Neuron (in vitro differentiated cells): Measurements from ENCODE around the gene ANAPC2.

Source experiments
- H2AFZ ChIP-seq: one replicate; pipeline ENCODE4 v1.6.1; 2013; ENCODE audit warnings: low read depth, mild to moderate bottlenecking, inconsistent platforms, low read length, moderate library complexity
- H3K27me3 ChIP-seq: one replicate; pipeline ENCODE4 v1.6.1; 2013; ENCODE audit warnings: low read length; ENCODE audit not compliant: insufficient read depth
- H3K36me3 ChIP-seq: one replicate; pipeline ENCODE4 v1.6.1; 2013; ENCODE audit warnings: low read length; ENCODE audit not compliant: insufficient read depth
- H3K4me1 ChIP-seq: one replicate; pipeline ENCODE4 v1.6.1; 2013; ENCODE audit warnings: low read length; ENCODE audit not compliant: insufficient read depth
- H3K4me3 ChIP-seq: 2 replicates; pipeline ENCODE4 v1.5.1; 2013; ENCODE audit warnings: mild to moderate bottlenecking, low read length, moderate library complexity
- H3K9me3 ChIP-seq: one replicate; pipeline ENCODE4 v1.6.1; 2013; ENCODE audit warnings: low read length

ANAPC2 gene

DNA sequence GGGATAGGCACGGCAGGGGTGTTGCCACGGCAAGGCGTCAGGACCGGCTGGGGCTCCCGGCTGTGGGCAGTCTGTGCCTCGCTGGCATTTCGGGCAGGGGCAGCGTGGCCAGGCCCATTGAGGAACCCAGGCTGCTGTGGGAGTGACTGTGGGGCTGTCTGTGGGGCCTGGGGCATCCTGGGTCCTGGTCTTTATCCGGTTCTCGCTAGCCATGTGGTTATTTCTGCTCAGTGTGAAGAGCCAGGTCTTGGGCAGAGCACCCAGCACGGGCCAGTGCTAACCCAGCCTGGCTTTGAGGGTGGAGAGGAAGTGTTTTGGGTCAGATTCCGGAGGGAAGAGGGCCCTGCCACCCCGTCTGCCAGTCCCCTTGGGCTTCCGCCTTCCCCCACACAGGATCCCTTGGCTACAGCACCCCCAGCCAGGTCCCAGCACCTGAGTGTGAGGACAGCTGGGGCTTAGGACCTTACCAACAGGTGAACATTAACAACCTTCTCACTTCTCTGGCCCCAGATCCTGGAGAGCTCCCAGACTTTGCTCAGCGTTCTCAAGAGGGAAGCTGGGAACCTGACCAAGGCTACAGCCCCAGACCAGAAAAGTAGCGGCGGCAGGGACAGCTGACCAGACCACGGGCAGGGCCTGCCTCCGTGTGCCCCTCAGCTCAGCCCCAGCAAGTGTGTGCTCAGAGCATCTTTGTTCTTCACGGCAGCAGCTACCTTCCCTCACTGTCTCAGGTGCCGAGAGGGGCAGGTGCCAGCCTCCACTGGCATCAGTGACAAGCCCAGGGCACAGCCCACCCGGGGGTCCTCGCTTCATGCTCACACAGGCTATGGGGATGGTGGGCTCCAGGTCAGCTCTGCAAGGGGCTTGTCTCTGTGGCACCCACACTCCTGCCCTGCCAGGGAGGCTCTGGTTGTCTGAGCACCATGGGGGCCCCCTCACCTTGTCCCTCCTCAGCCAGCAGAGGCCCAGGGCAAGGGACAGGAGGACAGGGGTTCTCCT is 1.2 kb upstream of the ANAPC2 start:
- Histone ChIP-seq H3K9me3 (no peaks in the 10 kb centered on the region), H3K4me3 (peak overlapping the region; percentile 96), H2AFZ (no peak overlapping the region), H3K36me3 (peaks cover 25% of the 10 kb centered on the region), H3K27me3 (no peaks in the 10 kb centered on the region), H3K4me1 (peaks cover 37% of the 10 kb centered on the region)

DNA sequence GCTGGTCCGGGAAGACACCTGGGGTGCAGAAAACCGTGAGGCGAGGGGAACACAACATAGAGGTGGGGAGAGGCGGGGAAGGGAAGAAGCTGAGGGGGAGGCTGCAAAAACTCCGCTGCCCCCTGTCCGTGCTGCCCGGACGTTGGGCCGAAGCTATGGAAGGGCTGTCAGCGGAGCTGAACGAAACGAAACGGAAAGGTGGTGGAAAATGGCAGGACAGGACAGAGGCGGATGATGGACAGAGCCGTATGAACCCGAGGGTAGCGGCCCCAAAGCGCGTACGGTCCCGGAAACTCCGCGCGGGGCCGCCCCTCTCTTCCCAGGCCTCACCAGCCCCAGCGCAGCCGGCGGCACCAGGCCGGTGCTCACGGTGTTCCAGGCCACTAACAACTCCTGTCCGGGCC is 272 bp downstream of the ANAPC2 start:
- H3K36me3 ChIP-seq: peaks cover 38% of the 10 kb centered on the region
- H3K4me1 ChIP-seq: peaks cover 31% of the 10 kb centered on the region
- H2AFZ ChIP-seq: no peak overlapping the region
- H3K27me3 ChIP-seq: no peaks in the 10 kb centered on the region
- no peaks in the 10 kb centered on the region for H3K9me3 ChIP-seq
- peak overlapping the region; percentile 96 for H3K4me3 ChIP-seq

DNA sequence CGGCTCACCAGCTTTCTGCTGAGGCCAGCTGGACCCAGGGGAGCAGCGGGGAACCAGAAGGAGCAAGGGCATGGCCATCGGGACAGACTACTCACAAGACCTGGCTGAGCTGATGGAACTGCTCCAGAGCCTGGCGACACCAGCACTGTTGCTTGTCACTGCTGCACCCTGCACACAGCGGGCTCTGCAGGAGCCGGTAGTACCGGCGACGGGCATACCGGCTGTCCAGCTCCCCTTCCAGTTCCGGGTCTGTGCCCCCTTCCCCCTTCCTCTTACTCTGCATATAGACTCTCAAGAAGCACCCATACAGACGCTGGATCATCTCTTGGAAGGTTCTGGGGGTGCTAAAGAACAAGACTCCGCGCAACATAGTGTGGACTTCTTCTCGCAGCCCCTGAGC is 974 bp downstream of the ANAPC2 start:
- Histone ChIP-seq H3K4me1 (peaks cover 31% of the 10 kb centered on the region), H3K36me3 (peaks cover 43% of the 10 kb centered on the region), H3K27me3 (no peaks in the 10 kb centered on the region), H3K9me3 (no peaks in the 10 kb centered on the region), H2AFZ (no peak overlapping the region), H3K4me3 (peak overlapping the region; percentile 96)

DNA sequence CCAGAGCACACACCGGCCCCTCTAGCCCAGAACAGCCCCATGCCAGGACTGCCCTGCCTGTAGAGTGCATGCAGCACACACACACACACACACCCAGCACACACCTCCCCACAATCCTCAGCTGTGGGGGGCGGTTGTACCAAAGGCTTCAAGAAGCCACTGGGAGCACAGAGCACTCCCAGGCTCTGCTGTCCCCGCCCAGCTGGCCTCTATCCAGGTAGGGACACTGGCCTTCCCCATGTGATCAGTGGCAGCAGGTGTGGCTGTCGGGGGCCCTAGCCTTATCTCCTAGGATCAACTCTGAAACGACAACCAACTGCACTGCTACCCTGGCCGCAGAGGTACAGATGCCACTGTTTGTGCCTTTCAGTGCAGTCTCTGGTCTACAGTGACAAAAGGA is 2.0 kb downstream of the ANAPC2 start:
- H3K27me3 ChIP-seq: no peaks in the 10 kb centered on the region
- peaks cover 40% of the 10 kb centered on the region for H3K36me3 ChIP-seq
- H3K4me1 ChIP-seq: peaks cover 31% of the 10 kb centered on the region
- no peaks in the 10 kb centered on the region for H3K9me3 ChIP-seq
- no peak overlapping the region for H2AFZ ChIP-seq
- H3K4me3 ChIP-seq: no peak overlapping the region

DNA sequence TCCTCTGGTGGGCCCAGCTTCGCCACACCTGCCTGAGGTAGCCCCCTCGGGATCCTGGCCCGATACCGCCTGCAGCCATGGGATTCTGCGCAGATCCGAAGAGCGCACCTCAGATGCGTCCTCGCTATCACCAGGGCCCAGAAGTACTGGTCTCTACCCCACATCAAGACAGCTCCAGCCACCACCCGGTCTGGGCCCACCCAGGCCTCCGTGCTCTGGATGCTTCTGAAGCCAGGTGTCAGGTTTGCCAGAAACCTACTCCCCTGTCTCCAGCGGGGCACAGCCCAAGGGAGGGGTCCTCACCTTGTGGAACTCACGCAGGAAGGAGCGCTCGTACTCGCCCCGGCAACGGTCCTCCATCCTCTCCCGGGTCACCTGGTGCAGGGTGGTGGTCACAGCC is 2.4 kb downstream of the ANAPC2 start:
- H3K4me1 ChIP-seq: peaks cover 31% of the 10 kb centered on the region
- H3K27me3 ChIP-seq: no peaks in the 10 kb centered on the region
- no peaks in the 10 kb centered on the region for H3K9me3 ChIP-seq
- H2AFZ ChIP-seq: no peak overlapping the region
- peaks cover 40% of the 10 kb centered on the region for H3K36me3 ChIP-seq
- no peak overlapping the region for H3K4me3 ChIP-seq

DNA sequence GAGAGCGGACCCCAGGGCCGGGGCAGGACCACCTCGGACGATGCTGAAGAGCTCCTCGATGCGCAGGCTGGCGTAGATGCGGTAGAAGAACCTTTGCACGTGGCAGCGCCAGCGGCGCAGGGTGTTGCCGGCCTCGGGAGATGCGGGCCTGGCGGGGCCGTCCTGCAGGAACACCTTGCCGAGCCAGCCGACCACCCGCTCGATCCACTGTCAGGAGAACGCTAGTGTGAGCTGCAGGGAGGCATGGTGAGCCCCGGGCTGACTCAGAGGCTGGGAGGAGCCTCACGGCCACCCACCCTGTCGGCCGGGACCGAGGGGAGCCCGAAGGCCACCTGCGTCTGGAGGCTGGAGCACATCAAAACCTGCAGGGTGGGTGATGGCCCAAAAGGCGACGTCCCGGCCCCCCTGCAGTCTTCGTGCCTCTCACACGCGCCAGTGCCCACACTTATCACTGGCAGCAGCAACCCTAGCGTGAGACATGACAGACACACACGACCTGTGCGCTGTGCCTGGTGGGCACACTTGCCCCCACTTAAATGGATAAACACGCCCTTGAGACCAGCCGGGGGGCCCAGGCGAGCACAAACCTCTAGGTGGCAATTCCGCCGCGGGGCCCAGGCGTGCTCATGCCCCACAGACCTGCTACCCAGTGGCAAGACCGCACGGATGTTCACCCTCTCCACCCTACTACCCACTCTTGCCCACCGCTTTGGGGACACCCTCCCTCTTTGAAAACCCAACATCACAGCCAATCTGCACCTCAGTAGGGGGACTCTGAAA is 3.3 kb downstream of the ANAPC2 start:
- Histone ChIP-seq H3K27me3 (no peaks in the 10 kb centered on the region), H3K36me3 (peaks cover 44% of the 10 kb centered on the region), H3K4me3 (no peak overlapping the region), H3K4me1 (peaks cover 29% of the 10 kb centered on the region), H3K9me3 (no peaks in the 10 kb centered on the region), H2AFZ (no peak overlapping the region)

DNA sequence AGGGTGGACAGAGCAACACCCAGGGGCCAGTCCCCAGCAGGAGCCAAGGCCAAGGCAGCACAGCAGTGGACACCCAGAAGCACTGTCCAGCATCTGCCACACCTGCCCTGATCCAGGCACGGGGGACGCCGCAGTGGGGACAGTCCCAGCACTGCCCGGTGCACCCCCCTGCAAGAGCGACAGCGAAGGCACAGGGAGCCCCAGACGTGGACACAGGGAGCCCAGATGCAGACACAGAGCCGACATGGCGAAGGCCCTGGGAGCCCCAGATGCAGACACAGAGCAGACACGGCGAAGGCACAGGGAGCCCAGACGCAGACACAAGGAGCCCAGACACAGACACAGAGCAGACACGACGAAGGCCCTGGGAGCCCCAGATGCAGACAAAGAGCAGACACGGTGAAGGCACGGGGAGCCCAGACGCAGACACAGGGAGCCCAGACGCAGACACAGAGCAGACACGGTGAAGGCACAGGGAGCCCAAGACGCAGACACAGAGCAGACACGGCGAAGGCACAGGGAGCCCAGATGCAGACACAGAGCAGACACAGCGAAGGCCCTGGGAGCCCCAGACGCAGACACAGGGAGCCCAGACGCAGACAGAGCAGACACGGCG is 4.3 kb downstream of the ANAPC2 start:
- no peak overlapping the region for H2AFZ ChIP-seq
- H3K4me3 ChIP-seq: no peak overlapping the region
- no peaks in the 10 kb centered on the region for H3K27me3 ChIP-seq
- peaks cover 20% of the 10 kb centered on the region for H3K4me1 ChIP-seq
- H3K36me3 ChIP-seq: peaks cover 49% of the 10 kb centered on the region
- no peaks in the 10 kb centered on the region for H3K9me3 ChIP-seq

DNA sequence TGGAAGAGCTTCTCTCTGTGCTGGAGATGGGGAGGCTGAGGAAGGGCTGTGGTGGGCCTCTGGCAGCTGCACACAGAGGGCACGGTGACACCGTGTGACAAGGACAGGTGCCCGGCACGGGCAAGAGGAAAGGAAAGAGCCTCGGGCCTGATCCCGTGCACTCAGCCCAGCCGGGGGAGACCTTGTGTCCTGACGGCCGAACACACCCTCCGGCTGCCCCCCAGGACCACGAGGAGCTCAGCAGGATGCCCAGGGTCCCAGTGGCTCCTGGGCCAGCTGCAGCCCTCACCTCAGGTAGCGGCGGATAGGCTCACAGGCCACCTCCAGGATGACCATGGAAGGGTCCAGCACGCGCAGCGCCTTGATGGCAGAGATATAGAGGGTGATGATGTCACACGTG is 5.5 kb downstream of the ANAPC2 start:
- Histone ChIP-seq H3K36me3 (peaks cover 56% of the 10 kb centered on the region), H3K4me3 (no peak overlapping the region), H3K9me3 (no peaks in the 10 kb centered on the region), H2AFZ (no peak overlapping the region), H3K27me3 (no peaks in the 10 kb centered on the region), H3K4me1 (peaks cover 16% of the 10 kb centered on the region)

DNA sequence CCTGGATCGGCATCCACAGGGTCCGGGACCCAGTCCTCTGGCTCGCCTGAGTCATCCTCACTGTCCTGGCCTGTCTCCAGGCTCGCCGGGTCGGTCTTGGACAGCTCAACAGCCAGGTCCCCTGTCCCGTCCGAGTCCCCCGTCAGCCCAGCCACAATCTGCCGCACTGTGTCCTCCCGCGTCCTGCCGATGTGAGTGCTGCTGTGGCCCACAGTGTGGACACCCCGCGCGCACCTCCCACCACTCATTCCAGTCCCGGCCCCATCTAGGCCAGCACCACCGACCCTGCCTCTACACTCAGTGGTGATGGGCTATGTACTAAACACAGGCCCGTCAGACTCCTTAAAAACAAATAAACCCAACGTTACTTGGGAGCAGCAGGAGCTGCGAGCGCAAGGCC is 6.7 kb downstream of the ANAPC2 start:
- peaks cover 57% of the 10 kb centered on the region for H3K36me3 ChIP-seq
- peaks cover 5% of the 10 kb centered on the region for H3K4me1 ChIP-seq
- H3K4me3 ChIP-seq: no peak overlapping the region
- H3K27me3 ChIP-seq: no peaks in the 10 kb centered on the region
- no peaks in the 10 kb centered on the region for H3K9me3 ChIP-seq
- no peak overlapping the region for H2AFZ ChIP-seq

DNA sequence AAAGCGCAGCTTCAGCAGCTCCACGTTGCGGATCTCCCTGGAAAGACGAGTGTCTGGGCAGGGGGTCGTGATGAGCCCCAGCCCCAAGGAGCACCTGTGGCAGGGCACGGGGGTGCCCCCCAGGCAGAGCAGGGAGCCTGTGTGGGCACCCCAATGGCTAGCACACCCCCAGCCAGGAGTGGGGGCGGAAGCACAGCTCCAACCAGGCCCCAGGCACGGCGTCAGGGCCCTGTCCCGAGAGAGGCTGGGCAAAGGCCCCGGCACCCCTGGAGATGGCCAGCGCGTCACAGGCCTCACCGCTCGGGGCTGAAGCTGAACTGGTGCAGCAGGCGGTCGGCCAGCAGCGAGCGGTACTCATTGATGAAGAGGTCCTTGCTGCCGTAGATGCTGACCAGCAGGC is 7.9 kb downstream of the ANAPC2 start:
- H3K4me3 ChIP-seq: no peak overlapping the region
- H2AFZ ChIP-seq: no peak overlapping the region
- H3K4me1 ChIP-seq: no peaks in the 10 kb centered on the region
- peaks cover 54% of the 10 kb centered on the region for H3K36me3 ChIP-seq
- H3K9me3 ChIP-seq: no peaks in the 10 kb centered on the region
- no peaks in the 10 kb centered on the region for H3K27me3 ChIP-seq

DNA sequence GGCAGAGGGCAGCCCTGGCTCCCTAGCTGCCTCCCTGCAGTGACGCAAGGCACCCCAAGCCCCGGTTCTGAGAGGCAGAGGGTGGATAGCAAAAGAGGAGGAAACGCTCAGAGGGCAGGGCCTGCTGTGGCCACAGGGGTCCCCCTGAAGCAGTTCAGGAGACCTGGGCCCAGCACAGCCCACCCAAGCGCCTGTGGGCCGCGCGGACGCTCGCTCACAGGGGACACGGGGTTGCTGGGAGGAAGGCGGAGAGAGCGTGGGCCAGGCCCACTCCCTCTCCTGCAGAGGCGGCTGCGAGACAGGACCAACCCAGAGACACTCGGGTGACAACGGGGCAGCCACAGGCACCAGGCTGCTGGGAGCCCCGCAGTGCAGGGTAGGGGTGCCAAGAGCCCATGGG is 8.6 kb downstream of the ANAPC2 start:
- H3K4me3 ChIP-seq: no peak overlapping the region
- H2AFZ ChIP-seq: no peak overlapping the region
- no peaks in the 10 kb centered on the region for H3K27me3 ChIP-seq
- H3K9me3 ChIP-seq: no peaks in the 10 kb centered on the region
- peaks cover 49% of the 10 kb centered on the region for H3K36me3 ChIP-seq
- no peaks in the 10 kb centered on the region for H3K4me1 ChIP-seq

DNA sequence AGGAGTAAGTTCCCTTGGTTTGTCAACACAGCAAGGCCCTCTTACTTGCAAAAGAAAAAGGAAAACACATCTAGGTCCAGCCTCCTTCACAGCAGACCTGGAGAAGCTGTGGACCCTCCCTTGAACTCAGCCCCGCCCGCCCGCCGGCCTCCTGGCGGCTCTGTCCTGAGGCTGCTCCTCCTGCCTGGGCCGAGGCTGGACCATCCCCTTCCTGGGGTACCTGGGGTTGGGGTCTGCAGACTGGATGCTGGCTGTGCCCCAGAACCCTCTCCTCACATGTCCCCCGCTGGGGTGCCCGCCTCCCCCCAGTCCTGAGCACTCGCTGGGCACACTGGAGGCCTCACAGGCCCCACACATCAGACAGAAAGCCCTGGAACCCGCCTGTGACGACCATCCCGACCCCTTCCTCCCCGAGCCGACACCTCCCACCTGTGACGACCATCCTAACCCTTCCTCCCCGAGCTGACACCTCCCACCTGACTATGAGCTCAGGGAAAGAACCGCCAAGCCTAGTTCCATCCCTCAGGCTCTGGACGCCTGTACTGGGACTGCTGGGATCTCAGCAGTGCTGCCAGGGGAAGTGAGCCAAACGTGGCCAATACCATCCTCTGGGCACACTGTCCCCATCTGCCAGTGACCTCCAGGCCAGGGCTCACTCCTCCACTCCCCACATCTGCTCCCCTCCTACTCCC is 9.3 kb downstream of the ANAPC2 start:
- Histone ChIP-seq H3K27me3 (no peaks in the 10 kb centered on the region), H3K36me3 (peaks cover 43% of the 10 kb centered on the region), H3K4me1 (no peaks in the 10 kb centered on the region), H2AFZ (no peak overlapping the region), H3K4me3 (no peak overlapping the region), H3K9me3 (no peaks in the 10 kb centered on the region)
